NCI-H2081 (cell line): ENCODE results near the gene KLF6.

ENCODE experiments used
- DNase-seq, 2 experiments: peaks; one replicate each; lab custom pipeline; 2025; lab: John Stamatoyannopoulos, UW

KLF6 gene

GRCh38 chr10:3811291-3811870 is 26.4 kb upstream of the KLF6 start:
- no peak for DNase-seq

GRCh38 chr10:3808689-3809199 is 23.7 kb upstream of the KLF6 start:
- no peak for DNase-seq

- DNase-seq: peak; percentile 15 to 49
Observed at GRCh38 chr10:3807928-3808496, 23.0 kb upstream of the KLF6 start.

- no peak for DNase-seq
Observed at GRCh38 chr10:3807211-3807927, 22.4 kb upstream of the KLF6 start.

- peak in 1 of 2 experiments; percentile 32 for DNase-seq
Observed at GRCh38 chr10:3806603-3807002, 21.6 kb upstream of the KLF6 start.

- DNase-seq: peak; percentile 9 to 54
Observed at GRCh38 chr10:3805791-3806461, 20.9 kb upstream of the KLF6 start.

- DNase-seq: peak in 1 of 2 experiments; percentile 3
Observed at GRCh38 chr10:3805201-3805790, 20.3 kb upstream of the KLF6 start.

GRCh38 chr10:3803927-3804741 is 19.1 kb upstream of the KLF6 start:
- no peak for DNase-seq

GRCh38 chr10:3803295-3803926 is 18.4 kb upstream of the KLF6 start:
- no peak for DNase-seq

GRCh38 chr10:3802526-3803265 is 17.7 kb upstream of the KLF6 start:
- DNase-seq: no peak

GRCh38 chr10:3801558-3802192 is 16.7 kb upstream of the KLF6 start:
- no peak for DNase-seq

GRCh38 chr10:3800586-3800985 is 15.6 kb upstream of the KLF6 start:
- no peak for DNase-seq

GRCh38 chr10:3797750-3798149 is 12.7 kb upstream of the KLF6 start:
- DNase-seq: no peak

- no peak for DNase-seq
Observed at GRCh38 chr10:3793553-3793952, 8.5 kb upstream of the KLF6 start.

GRCh38 chr10:3792710-3793219 is 7.8 kb upstream of the KLF6 start:
- DNase-seq: no peak

GRCh38 chr10:3791974-3792633 is 7.1 kb upstream of the KLF6 start:
- no peak for DNase-seq

- no peak for DNase-seq
Observed at GRCh38 chr10:3790858-3791257, 5.8 kb upstream of the KLF6 start.

- no peak for DNase-seq
Observed at GRCh38 chr10:3790272-3790671, 5.3 kb upstream of the KLF6 start.

- DNase-seq: no peak
Observed at GRCh38 chr10:3789621-3790020, 4.6 kb upstream of the KLF6 start.
